Dedifferentiated amniotic fluid mesenchymal stem cell (primary cell): Measurements from ENCODE around the gene GSDMA.
"Not testable (repeated sequence)": the region's sequence is repeated elsewhere in the genome, so short reads cannot be mapped to it uniquely, and the experiment has no call there.

Experiments
- DNase-seq: peaks from one replicate; pipeline ENCODE4 v3.0.0-alpha.2; 2016; ENCODE audit errors: extremely low spot score

The GSDMA gene

DNA sequence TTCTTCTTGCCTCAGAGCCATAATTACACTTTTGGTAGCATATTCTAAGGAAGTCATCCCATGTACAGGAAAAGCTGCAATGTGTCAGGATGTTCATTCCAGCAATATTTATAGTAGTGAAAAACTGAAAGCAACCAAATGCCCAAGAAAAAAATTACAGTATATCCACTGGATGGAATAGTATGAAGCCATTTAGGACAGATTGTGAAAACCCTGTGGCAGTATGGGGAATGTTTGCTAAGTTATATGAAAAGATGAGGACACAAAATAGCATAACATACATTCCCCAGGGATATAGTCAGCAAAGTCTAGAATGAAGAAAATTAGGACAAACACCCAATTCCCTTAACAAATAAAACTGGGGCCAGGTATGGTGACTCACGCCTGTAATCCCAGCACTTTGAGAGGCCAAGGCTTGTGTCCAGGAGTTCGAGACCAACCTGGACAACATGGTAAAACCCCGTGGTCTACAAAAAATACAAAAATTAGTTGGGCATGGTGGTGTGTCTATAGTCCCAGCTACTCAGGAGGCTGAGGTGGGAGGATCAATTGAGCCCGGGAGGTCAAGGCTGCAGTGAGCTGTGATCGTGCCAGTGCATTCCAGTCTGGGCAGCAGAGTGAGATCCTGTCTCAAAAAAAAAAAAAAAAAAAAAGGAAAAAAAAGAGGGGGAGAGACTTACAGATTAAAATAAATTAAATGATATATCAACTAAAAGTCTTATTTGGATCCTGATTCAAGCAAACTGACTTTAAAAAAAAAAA, 33.0 kb upstream of the GSDMA start:
- peak; percentile 44 for DNase-seq

DNA sequence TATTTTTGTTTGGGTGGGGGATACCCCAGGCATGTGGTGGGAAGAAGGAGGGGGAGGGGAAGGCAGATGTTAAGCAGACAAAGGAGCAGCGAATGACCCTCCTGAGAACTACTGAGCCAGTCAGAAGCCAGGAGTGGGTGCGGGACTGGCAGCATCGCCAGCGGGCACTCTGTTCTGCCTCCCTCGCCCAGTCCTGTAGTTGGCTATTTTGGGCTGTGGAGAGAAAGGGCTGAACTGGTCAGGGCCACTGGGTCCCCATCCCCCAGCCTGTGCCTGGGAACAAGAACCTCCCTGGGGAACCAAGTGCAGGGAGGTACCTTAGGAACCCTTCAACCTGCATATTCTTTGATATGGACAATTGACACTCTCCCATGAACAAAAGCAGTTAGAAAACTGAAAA, 28.9 kb upstream of the GSDMA start:
- DNase-seq: no peak

GRCh38 chr17:39934324-39934723, 28.5 kb upstream of the GSDMA start:
- no peak for DNase-seq

GRCh38 chr17:39935909-39936308, 26.9 kb upstream of the GSDMA start:
- DNase-seq: no peak

DNA sequence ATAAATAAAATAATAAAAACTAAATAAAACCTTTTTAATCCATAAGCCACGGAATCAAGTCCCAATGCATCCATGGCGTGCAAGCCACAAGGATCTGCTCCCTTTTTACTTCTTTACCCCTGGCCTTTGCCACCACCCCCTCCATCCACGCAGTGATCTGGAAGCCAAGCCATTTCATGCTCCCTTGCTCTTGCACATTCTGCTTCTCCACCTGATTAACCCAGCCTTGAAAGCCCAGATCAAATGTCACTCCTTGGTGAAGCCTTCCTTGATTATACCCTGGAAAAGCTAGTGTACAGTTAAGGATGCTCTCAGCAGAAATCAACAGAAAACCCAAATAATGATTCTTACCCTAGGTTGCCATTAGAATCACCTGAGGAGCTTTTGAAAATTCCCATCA, 25.4 kb upstream of the GSDMA start:
- no peak for DNase-seq

DNA sequence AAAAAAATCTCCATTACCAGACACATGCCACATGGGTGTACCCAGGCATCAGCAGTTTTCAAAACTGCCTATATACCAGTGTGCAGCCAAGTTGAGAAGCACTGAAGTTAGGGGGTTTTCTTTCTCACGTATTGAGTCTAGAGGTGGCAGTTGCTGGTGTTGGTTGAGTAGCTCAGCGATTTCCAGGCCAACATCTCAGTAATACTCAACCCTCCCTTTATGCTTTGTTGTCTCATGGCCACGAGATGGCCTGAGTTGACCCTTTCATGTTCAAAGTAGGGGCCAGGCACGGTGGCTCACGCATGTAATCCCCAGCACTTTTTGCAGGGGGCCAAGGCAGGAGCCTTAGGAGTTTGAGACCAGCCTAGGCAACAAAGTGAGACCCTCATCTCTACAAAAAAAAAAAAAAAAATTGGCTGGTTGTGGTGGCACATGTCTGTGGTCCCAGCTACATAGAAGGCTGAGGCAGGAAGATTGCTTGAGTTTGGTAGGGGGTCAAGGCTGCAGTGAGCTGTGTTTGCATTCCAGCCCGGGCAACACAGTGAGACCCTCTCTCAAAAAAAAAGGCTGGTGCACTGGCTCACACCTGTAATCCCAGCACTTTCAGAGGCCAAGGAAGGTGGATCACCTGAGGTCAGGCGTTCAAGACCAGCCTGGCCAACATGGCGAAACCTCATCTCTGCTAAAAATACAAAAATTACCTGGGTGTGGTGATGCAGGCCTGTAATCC, 24.5 kb upstream of the GSDMA start:
- no peak for DNase-seq

DNA sequence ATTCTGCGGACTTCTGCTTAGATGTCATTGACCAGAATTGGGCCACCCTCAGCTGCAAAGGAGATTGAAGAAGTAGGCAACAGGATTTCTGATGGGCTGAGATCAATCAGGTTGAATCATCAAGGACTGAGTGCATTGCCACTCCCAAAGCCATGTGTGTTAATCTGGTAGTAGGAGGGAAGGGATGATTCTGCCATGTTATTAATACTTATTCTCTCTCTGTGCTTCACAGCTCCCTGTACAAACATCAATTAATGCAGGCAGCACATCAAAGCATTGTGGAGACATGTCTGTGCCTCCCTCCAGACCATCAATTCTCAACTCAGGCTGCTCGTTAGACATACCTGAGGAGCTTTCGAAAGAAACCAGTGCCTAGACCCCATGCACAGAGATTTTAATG, 23.7 kb upstream of the GSDMA start:
- no peak for DNase-seq

DNA sequence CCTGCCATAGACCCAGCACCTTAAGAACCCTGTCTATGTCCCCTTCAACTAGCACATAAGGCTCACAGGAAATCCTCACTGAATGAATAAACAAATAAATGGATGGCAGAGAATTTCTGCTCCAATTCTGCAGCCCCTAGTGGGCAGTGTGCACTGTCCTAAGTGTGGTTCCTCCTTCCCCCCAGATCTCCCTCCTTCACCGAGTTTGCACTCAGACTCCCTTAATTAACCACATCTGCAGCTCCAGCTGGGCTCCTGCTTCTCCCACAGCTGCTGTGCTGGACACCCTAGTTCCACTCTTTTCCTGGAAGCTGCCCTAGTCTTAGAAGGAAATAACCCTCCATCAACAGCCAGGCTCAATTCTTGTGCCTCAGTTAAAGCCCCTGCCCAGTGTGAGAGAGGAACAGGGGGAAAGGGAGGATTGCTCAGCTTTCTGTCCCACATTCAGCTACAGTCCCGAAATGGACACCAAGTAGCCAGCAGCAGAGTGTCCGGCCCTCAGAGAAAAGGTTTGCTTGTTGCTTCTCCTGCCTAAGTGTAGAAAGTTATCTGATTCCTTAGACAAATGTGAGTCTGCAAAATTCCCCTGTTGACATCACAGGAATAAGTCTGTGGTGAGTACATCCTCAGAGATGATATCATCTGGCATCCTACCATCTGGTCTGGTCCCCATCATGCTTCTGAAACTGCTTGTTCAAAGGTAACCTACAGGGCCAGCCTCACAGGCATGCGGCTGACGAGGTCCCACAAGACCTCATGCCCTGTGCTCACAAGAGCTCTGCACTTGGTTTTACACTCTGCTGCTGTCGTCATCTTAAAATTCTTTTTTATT, 23.0 kb upstream of the GSDMA start:
- peak; percentile 58 for DNase-seq

DNA sequence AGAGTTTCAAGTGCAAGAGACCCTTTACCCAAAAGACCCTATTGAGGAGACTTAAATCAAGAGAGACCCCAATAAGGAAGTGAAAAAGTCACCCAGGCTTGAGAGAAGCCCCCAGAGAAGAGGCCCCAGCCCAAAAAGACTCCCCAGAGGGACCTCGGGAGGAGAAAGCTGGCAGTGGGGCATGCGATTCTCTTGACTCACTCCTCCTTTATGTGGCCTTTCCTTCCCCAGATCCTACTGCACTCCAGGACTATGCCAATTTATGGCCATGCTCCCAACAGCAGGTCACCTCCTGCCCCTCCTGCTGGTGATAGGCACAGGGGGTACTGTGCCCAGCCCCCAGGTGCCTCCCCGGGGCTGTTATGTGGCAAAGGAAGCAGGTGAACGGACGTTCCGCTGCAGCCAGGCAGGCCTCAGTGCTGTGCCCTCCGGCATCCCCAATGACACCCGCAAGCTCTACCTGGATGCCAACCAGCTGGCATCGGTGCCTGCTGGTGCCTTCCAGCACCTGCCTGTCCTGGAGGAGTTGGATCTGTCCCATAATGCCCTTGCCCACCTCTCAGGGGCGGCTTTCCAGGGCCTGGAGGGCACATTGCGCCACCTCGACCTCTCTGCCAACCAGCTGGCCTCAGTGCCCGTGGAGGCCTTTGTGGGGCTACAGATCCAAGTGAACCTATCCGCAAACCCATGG, 19.0 kb upstream of the GSDMA start:
- DNase-seq: no peak

DNA sequence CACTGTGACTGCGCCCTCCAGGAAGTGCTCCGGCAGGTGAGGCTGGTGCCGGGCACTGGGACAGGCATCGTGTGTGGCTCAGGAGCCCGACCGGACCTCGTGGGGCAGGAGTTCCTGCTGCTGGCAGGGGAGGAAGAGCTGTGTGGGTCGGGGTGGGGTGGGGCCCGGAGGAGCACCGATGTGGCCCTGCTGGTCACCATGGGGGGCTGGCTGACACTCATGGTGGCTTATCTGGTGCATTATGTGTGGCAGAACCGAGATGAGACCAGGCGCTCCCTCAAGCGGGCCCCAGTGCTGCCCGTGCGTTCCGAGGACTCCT, 18.5 kb upstream of the GSDMA start:
- DNase-seq: no peak

DNA sequence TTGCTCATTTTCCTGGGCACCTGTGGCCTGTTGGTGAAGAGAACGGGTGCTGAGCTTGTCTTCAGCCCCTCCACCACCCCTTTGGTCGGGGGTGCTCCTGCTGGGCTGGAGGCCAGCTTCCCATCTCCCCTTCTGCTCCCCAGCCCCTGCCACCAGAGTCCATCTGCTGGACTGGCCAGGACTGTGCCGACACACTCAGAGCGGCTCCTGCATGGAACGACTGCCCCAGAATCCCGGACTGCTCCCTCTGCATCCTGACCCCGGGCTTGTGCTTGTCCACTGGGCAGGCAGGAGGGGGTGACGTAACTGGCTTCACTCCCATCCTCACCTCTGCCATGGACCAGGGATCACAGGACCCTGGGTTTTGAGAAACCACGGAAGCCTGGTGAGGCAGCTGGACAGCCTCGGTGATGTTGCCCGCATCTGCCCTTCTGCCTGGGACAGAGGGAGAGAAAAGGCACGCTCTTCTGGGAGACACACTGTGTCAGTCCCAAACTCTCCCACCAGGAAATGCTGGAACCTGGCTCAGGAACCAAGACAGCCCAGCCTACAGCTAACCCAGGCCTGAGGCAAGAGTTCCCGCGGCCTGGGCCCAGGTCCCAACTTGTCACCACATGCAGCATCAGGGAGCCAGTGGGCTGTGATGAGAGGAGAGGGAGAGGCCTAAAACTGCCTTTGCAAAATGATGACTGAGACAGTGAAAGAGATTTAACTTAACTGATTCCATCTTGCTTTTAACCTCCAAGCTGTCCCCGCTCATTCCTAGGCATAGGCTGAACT, 16.1 kb upstream of the GSDMA start:
- no peak for DNase-seq

- DNase-seq: not testable (repeated sequence)
Observed at GRCh38 chr17:39948489-39948828, 14.3 kb upstream of the GSDMA start.

DNA sequence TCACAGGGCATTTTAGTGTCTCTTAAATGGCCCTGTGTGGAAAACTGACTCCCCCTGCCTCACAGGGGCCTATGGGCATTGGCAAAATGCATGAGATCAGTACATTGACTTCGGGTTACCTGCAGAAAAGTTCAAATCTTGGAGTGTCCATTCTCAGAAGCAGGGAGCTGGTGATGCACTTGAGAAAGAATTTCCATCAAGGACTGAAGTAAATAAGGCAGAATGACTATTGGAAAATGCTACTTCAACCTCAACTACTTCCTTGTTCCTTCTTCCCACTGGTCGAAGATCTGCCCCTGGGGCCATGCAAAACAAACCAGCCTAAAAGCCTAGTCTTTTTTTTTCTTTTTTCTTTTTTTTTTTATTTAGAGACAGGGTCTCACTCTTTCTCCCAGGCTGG, 13.8 kb upstream of the GSDMA start:
- no peak for DNase-seq

GRCh38 chr17:39950871-39951348, 11.9 kb upstream of the GSDMA start:
- DNase-seq: no peak

- DNase-seq: no peak
Observed at GRCh38 chr17:39951924-39952679, 10.7 kb upstream of the GSDMA start.

GRCh38 chr17:39952680-39953470, 9.9 kb upstream of the GSDMA start:
- peak; percentile 88 for DNase-seq

- no peak for DNase-seq
Observed at GRCh38 chr17:39953471-39953888, 9.3 kb upstream of the GSDMA start.

GRCh38 chr17:39954876-39955275, 7.9 kb upstream of the GSDMA start:
- no peak for DNase-seq

- no peak for DNase-seq
Observed at GRCh38 chr17:39955726-39956225, 7.0 kb upstream of the GSDMA start.
